SK-N-SH treated with all-trans-retinoic acid at 6 μM for 48 hours (cell line): Measurements from ENCODE around the gene SLC9A7.

Experiments used
- ATAC-seq: fragments of 200-7000 bp; cut with Tn5 transposase; 3 replicates; pipeline ENCODE4 v1.9.1; 2020; ENCODE audit warnings: mild to moderate bottlenecking, moderate library complexity
- ARNTL ChIP-seq: fragments of 450-650 bp; formaldehyde crosslinking; IDR thresholded peaks from 2 replicates; pipeline ENCODE4 v1.5.0; 2020; ENCODE audit warnings: low read depth, mild to moderate bottlenecking, moderate library complexity, borderline replicate concordance
- BACH2 ChIP-seq: fragments of 250-450 bp; sonication (Bioruptor Pico); IDR thresholded peaks from 2 replicates; pipeline ENCODE4 v1.9.0; 2021; ENCODE audit warnings: mild to moderate bottlenecking, borderline replicate concordance
- CREB5 ChIP-seq: fragments of 250-450 bp; sonication (Bioruptor Pico); IDR thresholded peaks from 2 replicates; pipeline ENCODE4 v1.5.1; 2020; ENCODE audit warnings: low read depth, mild to moderate bottlenecking, moderate library complexity
- CSDC2 ChIP-seq: fragments of 250-450 bp; sonication (Bioruptor Pico); IDR thresholded peaks from 2 replicates; pipeline ENCODE4 v1.5.0; 2020; ENCODE audit warnings: mild to moderate bottlenecking, moderate library complexity
- CSRNP3 ChIP-seq: fragments of 250-450 bp; sonication (Bioruptor Pico); IDR thresholded peaks from 2 replicates; pipeline ENCODE4 v1.5.1; 2021; ENCODE audit warnings: mild to moderate bottlenecking, moderate library complexity
- ESRRG ChIP-seq: fragments of 250-450 bp; sonication (Bioruptor Pico); IDR thresholded peaks from 2 replicates; pipeline ENCODE4 v1.6.1; 2021; ENCODE audit warnings: mild to moderate bottlenecking
- ISL1 ChIP-seq: fragments of 250-450 bp; sonication (Bioruptor Pico); IDR thresholded peaks from 2 replicates; pipeline ENCODE4 v2.1.2; 2022; ENCODE audit warnings: mild to moderate bottlenecking, moderate library complexity
- OSR1 ChIP-seq: fragments of 250-450 bp; sonication (Bioruptor Pico); IDR thresholded peaks from 2 replicates; pipeline ENCODE4 v1.8.0; 2022; ENCODE audit warnings: moderate library complexity, mild to moderate bottlenecking, inconsistent platforms
- PATZ1 ChIP-seq: fragments of 250-450 bp; sonication (Bioruptor Pico); IDR thresholded peaks from 2 replicates; pipeline ENCODE4 v1.8.0; 2020; ENCODE audit warnings: mild to moderate bottlenecking, moderate library complexity, borderline replicate concordance
- PPARA ChIP-seq: fragments of 250-450 bp; sonication (Bioruptor Pico); IDR thresholded peaks from 2 replicates; pipeline ENCODE4 v1.5.0; 2020; ENCODE audit warnings: mild to moderate bottlenecking, borderline replicate concordance
- RARB ChIP-seq: fragments of 250-450 bp; sonication (Bioruptor Pico); IDR thresholded peaks from 2 replicates; pipeline ENCODE4 v1.8.0; 2021; ENCODE audit warnings: mild to moderate bottlenecking, moderate library complexity
- SNAI2 ChIP-seq: fragments of 250-450 bp; sonication (Bioruptor Pico); IDR thresholded peaks from 2 replicates; pipeline ENCODE4 v1.5.0; 2020; ENCODE audit warnings: mild to moderate bottlenecking, moderate library complexity
- TCF4 ChIP-seq: fragments of 250-450 bp; sonication (Bioruptor Pico); IDR thresholded peaks from 2 replicates; pipeline ENCODE4 v1.8.0; 2021; ENCODE audit warnings: mild to moderate bottlenecking, moderate library complexity, borderline replicate concordance
- TOX ChIP-seq: fragments of 250-450 bp; sonication (Bioruptor Pico); IDR thresholded peaks from 2 replicates; pipeline ENCODE4 v1.8.0; 2021; ENCODE audit warnings: mild to moderate bottlenecking, moderate library complexity, borderline replicate concordance
- TSHZ2 ChIP-seq: fragments of 250-450 bp; sonication (Bioruptor Pico); IDR thresholded peaks from 2 replicates; pipeline ENCODE4 v1.5.0; 2020; ENCODE audit warnings: mild to moderate bottlenecking, moderate library complexity
- ZC3H10 ChIP-seq: fragments of 250-450 bp; sonication (Bioruptor Pico); IDR thresholded peaks from 2 replicates; pipeline ENCODE4 v1.5.1; 2021; ENCODE audit warnings: mild to moderate bottlenecking, moderate library complexity
- ZFP3 ChIP-seq: fragments of 250-450 bp; sonication (Bioruptor Pico); IDR thresholded peaks from 2 replicates; pipeline ENCODE4 v1.5.0; 2020; ENCODE audit warnings: mild to moderate bottlenecking, moderate library complexity
- ZFP30 ChIP-seq: fragments of 450-650 bp; formaldehyde crosslinking; IDR thresholded peaks from 2 replicates; pipeline ENCODE4 v1.5.0; 2022; ENCODE audit warnings: mild to moderate bottlenecking, moderate library complexity
- ZNF565 ChIP-seq: fragments of 450-650 bp; formaldehyde crosslinking; conservative IDR thresholded peaks from 2 replicates; pipeline ENCODE4 v1.5.0; 2020; ENCODE audit warnings: low read depth, mild to moderate bottlenecking, moderate library complexity
- ZNF70 ChIP-seq: fragments of 450-650 bp; formaldehyde crosslinking; IDR thresholded peaks from 2 replicates; pipeline ENCODE4 v1.5.0; 2020; ENCODE audit warnings: mild to moderate bottlenecking, moderate library complexity

The SLC9A7 gene

GRCh38 chrX:46743046-46743445, 15.9 kb downstream of the SLC9A7 start:
- ATAC-seq, result no peak

GRCh38 chrX:46739736-46740135, 19.2 kb downstream of the SLC9A7 start:
- no peak for ATAC-seq
- TF ChIP-seq ZFP3 (CRISPR knock-in tag) (no peak), CREB5 (no peak), SNAI2 (CRISPR knock-in tag) (no peak), PPARA (CRISPR knock-in tag) (no peak)

More at GRCh38 chrX:46743046-46743445, 15.9 kb downstream of the SLC9A7 start:
- no peak for TF ChIP-seq ESRRG (CRISPR knock-in tag)
- no peak for TF ChIP-seq TSHZ2 (CRISPR knock-in tag)
- no peak for TF ChIP-seq CSRNP3 (CRISPR knock-in tag)
- TF ChIP-seq PPARA (CRISPR knock-in tag), result no peak
- TF ChIP-seq BACH2 (CRISPR knock-in tag), result no peak
- TF ChIP-seq ARNTL (CRISPR knock-in tag), result no peak
- no peak for TF ChIP-seq PATZ1 (CRISPR knock-in tag)
- TF ChIP-seq CSDC2 (CRISPR knock-in tag), result no peak
- TF ChIP-seq CREB5, result no peak
- TF ChIP-seq ZNF70 (CRISPR knock-in tag), result no peak
- TF ChIP-seq OSR1 (CRISPR knock-in tag), result no peak
- no peak for TF ChIP-seq TCF4 (CRISPR knock-in tag)
- TF ChIP-seq ZNF565 (CRISPR knock-in tag), result no peak
- no peak for TF ChIP-seq ISL1 (CRISPR knock-in tag)
- TF ChIP-seq ZFP3 (CRISPR knock-in tag), result no peak
- no peak for TF ChIP-seq ZFP30 (CRISPR knock-in tag)

- ATAC-seq, result no peak
- TF ChIP-seq CSRNP3 (CRISPR knock-in tag) (no peak), ESRRG (CRISPR knock-in tag) (no peak), CSDC2 (CRISPR knock-in tag) (no peak), PATZ1 (CRISPR knock-in tag) (no peak), ZFP30 (CRISPR knock-in tag) (no peak), TSHZ2 (CRISPR knock-in tag) (no peak), TCF4 (CRISPR knock-in tag) (no peak), TOX (CRISPR knock-in tag) (no peak), OSR1 (CRISPR knock-in tag) (no peak), ZNF70 (CRISPR knock-in tag) (no peak), BACH2 (CRISPR knock-in tag) (no peak), ZNF565 (CRISPR knock-in tag) (no peak), ZC3H10 (CRISPR knock-in tag) (no peak), SNAI2 (CRISPR knock-in tag) (no peak), PPARA (CRISPR knock-in tag) (no peak), RARB (no peak)
Measured at GRCh38 chrX:46737462-46737861, 21.5 kb downstream of the SLC9A7 start.
